HG03558 (cell line): Measurements from ENCODE around the gene OR5AR1.
"Not testable (repeated sequence)": the region's sequence is repeated elsewhere in the genome, so short reads cannot be mapped to it uniquely, and the experiment has no call there.

Experiments
- ATAC-seq: cut with Tn5 transposase; IDR thresholded peaks from one replicate; pipeline ENCODE4 v1.9.1; 2021; ENCODE audit warnings: moderate number of reproducible peaks; ENCODE audit not compliant: unreplicated experiment; ENCODE audit errors: extremely low read depth

Gene OR5AR1

DNA sequence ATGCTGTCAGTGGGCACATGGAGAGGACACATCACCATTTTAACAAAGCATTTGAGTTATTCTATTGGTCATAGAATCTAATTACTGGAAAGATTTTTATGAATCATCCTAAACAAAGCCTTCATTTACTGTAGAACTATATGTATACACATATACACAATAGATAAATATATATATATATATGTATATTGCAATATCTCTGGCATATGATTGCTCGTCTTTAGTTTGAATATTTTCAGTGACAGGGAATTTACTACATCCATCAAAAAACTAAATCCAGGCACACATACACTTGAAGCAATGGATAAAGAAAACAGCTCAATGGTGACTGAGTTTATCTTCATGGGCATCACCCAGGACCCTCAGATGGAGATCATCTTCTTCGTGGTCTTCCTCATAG, at the start of gene OR5AR1:
TSS of gene OR5AR1 (plus strand) at position 301 of the 400 bp plus-strand sequence. CDS start at position 301, 0 bp downstream.
- ATAC-seq, result no peak

DNA sequence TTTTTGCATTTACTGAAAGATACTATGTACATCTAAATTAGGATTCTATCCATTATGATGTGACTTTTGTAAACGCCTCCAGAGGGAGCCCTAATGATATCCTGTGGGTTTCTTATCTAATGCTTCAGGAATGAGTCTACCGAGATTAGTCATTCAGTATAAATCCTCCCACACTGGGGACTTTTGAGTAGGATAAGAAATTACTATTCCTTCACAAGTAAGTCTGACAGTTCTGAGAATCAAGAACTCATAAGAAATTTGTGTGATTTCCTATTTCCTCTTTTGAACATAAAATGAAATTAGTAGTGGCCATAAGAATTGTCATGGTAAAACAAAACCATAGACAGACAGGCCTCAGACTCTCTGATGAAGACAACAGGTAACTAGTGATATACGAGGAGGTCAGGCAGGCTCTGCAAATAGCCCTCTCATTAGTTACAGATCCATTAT, 38.8 kb upstream of the OR5AR1 start:
- no peak for ATAC-seq

DNA sequence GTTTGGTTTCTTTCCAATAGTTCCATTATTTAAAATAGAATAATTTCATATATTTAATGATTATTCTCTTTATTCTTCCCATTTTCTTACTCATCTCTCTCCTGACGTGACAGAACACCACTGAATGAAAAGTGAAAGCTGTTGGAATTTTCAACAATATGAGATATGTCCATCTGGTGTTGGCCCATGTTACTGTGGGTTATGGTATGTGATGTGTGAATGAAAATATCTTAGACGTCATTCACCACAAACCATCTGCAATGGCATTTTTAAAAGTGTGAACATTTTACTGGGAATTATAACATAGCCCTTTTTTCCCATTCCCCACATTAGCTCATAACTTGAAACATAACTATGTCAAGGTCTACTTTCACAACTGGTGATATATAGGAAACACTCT, 37.5 kb upstream of the OR5AR1 start:
- no peak for ATAC-seq

DNA sequence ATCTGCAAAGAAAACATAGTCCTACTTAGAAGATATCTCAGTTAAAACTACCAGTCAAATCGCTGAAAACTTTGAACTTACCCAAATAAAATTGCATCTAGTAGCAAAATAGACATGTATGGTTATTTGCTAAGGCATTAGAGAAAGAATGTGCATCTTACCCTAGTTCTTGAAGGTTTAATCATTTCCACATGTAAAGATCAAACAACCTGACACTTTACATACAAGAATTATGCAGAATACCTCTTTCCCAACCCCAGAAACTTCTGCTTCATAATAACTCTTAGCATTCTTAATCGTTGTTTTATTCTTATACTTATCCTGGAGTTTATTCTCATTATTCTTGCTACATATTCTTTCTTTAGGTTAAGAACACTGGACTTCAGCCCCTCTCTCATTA, 31.2 kb upstream of the OR5AR1 start:
- ATAC-seq, result no peak

DNA sequence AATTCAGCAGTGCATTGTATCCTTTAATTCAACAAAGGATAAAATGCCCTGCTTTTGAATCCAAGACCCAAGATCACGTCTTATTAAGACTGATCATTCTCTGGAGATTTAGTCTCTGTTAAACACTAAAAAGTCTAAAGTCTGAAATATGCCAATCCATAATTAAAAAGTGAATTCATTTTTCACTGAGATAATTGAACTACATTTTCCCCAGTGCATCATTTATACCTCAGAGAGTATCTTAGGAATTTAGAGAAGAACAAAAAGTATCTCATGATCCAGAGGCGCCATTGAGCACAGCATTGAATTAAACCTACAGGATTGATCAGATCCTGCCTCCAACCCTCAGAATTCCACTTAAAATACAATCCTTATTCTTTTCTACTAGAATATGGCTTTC, 26.6 kb upstream of the OR5AR1 start:
- no peak for ATAC-seq

DNA sequence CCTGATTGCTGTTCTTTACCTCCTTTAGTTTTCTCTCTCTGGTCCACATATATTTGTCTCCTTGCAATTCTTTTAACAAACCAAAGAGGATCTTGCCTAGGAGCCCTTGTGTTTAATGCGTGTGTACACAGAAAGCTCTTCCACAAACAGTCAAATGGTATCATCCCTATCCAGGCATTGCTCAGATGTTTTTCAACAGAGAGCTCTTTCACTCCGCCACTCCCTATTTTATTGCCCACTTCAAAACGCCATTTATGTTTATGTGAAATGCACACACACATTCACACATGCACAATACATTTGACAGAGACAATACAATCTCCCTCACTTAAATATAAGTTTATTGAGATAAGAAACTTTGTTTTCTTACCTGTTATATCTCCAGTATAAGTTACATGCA, 26.0 kb upstream of the OR5AR1 start:
- ATAC-seq, result no peak

DNA sequence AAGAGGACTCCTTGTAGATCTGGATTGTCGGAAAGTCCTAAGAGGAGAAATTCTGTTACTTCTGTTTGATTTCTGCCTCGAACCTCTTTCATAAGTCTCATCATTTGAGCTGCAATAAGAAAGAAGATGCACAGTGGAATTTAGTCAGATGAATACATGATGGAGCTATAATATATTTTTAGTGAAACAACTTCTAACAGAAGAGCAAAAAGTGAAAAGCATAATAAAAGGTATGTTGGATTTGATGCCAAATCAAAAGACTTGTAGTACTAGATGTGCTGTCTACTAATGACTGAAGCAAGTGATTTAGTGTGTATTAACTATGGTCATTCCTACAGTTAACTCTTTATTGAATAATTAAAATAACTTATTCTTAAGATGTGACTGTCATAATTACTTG, 21.1 kb upstream of the OR5AR1 start, which contains the start of gene OR5AP2:
TSS of gene OR5AP2 (minus strand) at position 101 of the 400 bp plus-strand sequence. CDS start at position 101, 0 bp downstream.
- ATAC-seq, result no peak

DNA sequence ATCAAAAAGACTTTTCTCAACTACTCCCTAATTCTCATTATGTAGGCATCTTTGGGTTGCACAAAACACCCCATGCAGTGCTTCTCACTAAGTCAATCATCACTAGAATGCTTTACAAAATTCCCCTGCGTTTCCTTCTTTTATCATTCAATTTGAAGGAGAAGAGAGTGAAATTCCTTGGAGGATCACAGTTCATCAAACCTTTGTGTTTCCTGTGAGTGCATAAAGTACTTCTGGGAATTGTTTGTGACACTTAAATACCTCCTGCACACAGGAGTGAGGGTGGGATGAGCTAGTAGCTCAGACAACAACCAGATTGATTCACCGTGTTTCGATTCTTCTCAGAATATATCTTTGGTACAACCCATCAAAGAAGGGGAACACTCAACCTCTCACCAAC, 3.7 kb upstream of the OR5AR1 start:
- no peak for ATAC-seq

DNA sequence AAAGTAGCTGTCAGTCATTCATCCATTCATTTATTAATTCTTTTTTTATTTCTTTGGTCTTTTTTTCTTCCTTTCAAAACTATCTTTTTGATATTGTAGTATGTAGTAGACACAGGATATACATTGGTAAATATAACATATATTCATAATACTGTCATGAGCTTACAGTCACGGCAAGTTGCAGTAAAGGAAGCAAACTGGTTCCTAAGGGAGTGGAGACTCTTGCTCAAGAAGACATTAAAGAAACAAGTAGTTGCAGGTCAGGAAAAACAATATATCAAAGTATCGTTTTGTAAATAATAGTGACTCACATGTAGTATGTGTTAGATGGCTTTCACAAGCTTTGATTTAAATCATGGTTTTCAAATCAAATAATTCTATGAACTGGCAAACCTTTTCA, 7.5 kb downstream of the OR5AR1 start:
- no peak for ATAC-seq

DNA sequence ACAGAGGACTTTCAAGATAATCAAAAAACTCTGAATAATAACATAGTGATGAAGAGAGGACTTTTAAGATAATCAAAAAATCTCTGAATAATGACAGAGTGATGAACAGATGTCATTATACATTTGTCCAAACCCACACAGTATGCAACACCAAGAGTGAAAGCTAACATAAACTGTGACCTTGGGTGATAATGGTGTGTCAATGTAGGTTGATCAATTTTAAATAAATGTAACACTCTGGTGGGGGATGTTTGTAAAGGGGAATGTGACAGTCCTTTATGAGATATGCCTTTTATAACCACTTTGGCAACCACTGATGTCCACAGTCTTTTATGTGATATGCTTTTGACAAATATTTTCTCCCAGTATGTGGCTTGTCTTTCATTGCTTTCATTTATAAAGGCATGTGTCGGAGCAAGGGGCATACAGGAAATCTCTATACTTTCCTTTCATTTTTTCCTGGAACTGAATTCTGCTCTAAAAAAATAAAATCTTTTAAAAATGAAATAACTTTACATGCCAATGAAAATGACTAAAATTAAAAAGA, 25.1 kb downstream of the OR5AR1 start:
- ATAC-seq, result no peak

DNA sequence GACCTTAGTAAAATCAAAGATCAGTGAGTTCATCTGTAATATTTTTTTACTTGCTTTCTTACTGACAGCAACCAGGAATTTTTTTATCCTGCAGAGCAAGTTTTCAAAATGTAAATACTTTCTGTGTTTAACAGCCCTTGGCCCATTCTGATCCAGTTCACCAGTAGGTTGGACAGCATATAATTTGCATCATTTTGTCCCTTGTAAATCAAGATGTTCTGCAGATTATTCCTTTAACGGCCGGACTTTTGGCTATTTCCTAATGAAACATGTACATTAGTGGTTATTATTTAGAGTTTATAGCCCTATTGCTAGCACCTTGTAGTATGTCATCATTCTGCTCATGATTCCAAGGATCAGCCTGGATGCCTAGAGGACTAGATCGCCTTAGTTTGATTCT, 27.7 kb downstream of the OR5AR1 start:
- ATAC-seq, result not testable (repeated sequence)

DNA sequence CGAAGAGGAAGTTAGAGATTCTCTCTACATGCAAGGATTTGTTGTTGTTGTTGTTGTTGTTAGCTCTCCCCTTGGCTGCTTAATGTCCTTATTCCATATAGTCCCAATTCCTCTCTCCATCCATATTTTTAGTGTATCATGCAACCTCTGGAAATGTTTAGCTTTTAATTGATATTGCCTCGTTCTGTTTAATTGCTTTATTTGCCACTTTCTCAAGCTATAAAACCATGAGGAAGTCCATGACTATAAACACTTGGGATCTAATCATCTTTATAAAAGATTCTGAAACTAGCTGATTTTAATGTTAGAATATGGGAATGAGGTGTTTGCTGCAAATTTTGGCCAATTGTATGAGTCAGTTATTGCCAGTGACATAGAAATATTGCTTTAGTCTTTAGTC, 29.9 kb downstream of the OR5AR1 start:
- no peak for ATAC-seq

DNA sequence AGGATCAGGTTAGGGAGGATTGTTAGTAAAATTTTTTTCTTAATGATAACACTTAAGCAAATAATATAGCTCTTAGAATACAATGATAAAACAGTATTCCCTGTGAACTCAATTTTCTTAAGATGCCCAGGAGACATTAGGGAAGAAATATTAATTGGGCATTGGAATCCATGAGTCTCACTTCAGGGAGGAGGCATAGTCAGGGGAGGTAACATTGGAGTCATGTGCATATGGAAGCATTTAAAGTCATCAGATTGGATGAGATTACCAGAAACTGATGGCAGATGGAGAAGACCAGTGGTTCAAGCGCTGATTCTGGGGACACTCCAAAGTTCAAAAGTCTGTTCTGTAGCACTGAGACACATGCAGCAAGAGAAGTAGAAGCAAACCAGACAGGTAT, 35.3 kb downstream of the OR5AR1 start, which contains the start of gene OR9G1:
TSS of gene OR9G1 (plus strand) at position 301 of the 400 bp plus-strand sequence. CDS start 1,293 bp downstream, outside the sequence.
- ATAC-seq, result no peak

DNA sequence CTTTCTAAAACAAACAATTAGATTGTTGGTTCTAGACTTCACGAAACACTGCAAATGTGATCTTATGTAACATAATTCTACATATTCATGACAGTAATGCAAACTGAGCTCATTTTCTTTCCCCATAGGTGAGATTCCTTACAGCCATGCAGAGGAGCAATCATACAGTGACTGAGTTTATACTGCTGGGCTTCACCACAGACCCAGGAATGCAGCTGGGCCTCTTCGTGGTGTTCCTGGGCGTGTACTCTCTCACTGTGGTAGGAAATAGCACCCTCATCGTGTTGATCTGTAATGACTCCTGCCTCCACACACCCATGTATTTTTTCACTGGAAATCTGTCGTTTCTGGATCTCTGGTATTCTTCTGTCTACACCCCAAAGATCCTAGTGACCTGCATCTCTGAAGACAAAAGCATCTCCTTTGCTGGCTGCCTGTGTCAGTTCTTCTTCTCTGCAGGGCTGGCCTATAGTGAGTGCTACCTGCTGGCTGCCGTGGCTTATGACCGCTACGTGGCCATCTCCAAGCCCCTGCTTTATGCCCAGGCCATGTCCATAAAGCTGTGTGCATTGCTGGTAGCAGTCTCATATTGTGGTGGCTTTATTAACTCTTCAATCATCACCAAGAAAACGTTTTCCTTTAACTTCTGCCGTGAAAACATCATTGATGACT, 36.9 kb downstream of the OR5AR1 start:
- no peak for ATAC-seq

DNA sequence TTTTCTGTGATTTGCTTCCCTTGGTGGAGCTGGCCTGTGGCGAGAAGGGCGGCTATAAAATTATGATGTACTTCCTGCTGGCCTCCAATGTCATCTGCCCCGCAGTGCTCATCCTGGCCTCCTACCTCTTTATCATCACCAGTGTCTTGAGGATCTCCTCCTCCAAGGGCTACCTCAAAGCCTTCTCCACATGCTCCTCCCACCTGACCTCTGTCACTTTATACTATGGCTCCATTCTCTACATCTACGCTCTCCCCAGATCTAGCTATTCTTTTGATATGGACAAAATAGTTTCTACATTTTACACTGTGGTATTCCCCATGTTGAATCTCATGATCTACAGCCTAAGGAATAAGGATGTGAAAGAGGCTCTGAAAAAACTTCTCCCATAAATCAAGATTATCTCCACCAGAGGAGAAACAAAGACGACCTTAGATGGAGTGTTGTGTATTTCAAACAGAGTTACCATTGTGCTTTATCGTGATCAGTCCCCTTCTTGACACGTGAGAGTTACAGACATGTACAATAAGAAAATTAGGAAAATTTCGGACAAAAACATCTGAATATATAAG, 37.5 kb downstream of the OR5AR1 start:
- ATAC-seq, result no peak

DNA sequence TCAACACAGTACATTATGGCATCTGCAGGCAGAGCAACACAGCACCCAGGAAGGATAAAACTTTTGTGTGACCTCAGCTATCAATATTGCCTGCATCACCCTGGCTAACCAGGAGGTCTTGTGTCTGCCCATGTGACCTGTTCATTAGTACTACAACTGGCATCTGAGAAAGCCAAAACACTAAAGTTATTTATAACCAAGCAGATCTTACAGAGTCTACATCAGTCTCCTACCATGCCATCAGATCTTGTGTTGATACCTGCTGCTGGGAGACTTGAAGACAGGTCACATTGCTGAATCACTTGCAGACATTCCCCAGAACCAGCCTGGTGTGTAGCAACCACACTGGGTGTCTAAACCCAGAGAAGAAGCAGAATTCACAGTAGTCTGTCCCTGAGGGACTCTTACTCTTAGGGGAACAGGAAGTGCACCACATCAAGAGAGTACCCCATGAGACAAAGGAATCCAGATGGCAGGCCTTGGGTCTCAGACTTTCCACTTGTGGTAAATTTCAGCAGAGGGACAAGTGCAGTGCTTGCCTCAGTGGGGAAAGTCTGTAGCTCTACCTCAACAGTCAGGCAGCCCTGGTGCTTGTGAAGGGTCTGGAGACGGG, 42.4 kb downstream of the OR5AR1 start:
- ATAC-seq, result no peak

DNA sequence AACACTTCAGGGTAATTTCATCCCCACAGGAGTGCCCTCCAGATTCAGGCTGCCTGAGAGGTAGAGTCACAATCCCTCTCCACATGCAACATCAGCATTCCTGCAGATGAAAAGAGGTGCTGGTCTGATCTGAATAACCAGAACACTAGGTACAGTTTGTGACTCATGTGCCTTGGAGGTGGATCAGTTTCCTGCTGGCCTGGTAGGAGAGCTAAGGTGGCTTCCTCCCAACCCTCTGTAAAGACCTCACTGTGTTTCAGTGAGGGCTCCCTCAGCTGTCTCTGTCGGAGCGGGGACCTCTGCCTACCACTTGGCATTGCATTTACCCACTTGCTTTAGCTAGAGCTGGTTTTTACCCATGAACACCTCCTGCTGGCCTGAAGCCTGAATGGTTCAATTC, 43.0 kb downstream of the OR5AR1 start:
- no peak for ATAC-seq

DNA sequence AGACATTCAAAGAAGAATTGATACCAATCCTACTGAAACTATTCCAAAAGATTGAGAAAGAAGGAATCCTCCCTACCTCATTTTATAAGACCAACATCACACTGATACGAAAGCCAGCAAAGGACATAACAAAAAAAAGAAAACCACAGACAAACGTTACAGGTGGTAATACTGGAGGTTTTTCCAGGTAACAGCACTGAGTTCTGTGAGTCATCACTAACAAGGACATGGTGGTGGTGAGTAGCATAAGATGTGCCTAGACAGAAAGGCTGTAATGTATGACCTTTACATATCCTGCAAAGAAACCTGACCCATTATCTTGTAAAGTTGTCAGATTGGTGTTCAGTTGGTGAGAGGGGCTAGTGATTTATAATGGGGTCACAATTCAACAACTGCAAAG, 50.7 kb downstream of the OR5AR1 start:
- no peak for ATAC-seq
